ENCODE data around the gene STK39.
A peak's percentile ranks its signal among the peaks of the same experiment; 100 is the strongest.
"Not testable (repeated sequence)": the region's sequence is repeated elsewhere in the genome, so short reads cannot be mapped to it uniquely, and the experiment has no call there.

STK39 gene

DNA sequence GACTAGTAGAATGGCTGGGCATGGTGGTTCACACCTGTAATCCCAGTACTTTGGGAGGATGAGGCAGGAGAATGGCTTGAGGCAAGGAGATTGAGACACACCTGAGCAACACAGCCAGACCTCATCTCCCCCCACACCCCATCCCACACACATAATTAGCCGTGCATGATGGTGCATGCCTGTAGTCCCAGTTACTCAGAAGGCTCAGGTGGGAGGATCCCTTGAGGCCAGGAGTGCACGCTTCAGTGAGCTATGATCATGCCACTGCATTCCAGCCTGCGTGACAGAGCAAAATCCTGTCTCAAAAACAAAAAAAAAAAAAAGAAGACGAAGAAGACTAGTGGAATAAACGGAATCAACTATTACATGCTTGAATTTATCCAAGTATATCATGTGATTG, 150.0 kb downstream of the STK39 start:
- ATAC-seq (no peak), DNase-seq (ENCODE audit: low spot score in 2 of 2) (no peak)
- no peaks in the 10 kb centered on the region for H3K36me3 Mint-ChIP-seq
- H3K9me3 Mint-ChIP-seq, result no peaks in the 10 kb centered on the region
- no peak overlapping the region for H3K27ac Mint-ChIP-seq
- peaks cover 5% of the 10 kb centered on the region for H3K4me1 Mint-ChIP-seq
- no peak overlapping the region for H3K4me3 Mint-ChIP-seq

DNA sequence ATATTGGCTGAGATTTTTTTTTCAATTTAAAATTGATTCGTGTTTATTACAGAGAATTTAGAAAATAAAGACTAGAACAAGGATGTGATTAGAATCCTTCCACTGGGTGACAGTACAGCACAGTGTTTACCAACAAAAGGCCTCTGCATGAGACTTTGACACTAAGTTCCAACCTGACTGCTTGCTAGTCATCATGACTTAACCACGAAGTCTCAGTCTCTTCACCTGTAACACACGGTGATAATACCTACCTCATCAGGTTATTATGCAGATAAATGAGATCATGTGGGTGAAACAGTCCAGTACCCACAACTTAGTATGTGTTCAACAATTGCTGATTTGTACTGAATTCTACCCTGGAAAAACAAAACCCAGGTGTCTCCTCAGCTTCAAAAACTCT, 151.2 kb downstream of the STK39 start:
- Mint-ChIP-seq H3K9me3 (no peaks in the 10 kb centered on the region), H3K27ac (no peak overlapping the region), H3K4me3 (no peak overlapping the region), H3K4me1 (peaks cover 5% of the 10 kb centered on the region), H3K36me3 (no peaks in the 10 kb centered on the region)
- ATAC-seq, result no peak
- DNase-seq (ENCODE audit: low spot score in 2 of 2), result no peak

DNA sequence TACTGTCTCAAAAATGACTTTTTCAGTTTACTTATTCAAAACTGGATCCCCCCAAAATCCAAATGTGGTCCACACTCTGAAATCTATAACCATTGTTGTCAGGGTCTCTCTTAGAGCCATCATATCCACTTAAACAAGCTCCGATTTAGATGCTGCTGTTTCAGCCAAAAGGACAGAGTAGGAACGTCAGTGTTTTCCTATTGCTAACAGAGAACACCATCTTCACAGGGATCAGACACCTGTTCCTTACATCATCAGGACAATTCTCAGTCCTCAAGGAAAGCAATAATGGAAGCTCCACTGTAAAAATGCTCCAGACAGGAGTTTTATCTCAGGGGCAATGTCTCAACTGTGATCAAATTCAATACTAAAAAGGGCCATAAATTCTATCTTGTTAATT, 155.4 kb downstream of the STK39 start:
- Mint-ChIP-seq H3K9me3 (no peaks in the 10 kb centered on the region), H3K27ac (no peak overlapping the region), H3K4me3 (no peak overlapping the region), H3K4me1 (peaks cover 18% of the 10 kb centered on the region), H3K36me3 (no peaks in the 10 kb centered on the region)
- no peak for DNase-seq (ENCODE audit: low spot score in 2 of 2)
- ATAC-seq, result no peak

DNA sequence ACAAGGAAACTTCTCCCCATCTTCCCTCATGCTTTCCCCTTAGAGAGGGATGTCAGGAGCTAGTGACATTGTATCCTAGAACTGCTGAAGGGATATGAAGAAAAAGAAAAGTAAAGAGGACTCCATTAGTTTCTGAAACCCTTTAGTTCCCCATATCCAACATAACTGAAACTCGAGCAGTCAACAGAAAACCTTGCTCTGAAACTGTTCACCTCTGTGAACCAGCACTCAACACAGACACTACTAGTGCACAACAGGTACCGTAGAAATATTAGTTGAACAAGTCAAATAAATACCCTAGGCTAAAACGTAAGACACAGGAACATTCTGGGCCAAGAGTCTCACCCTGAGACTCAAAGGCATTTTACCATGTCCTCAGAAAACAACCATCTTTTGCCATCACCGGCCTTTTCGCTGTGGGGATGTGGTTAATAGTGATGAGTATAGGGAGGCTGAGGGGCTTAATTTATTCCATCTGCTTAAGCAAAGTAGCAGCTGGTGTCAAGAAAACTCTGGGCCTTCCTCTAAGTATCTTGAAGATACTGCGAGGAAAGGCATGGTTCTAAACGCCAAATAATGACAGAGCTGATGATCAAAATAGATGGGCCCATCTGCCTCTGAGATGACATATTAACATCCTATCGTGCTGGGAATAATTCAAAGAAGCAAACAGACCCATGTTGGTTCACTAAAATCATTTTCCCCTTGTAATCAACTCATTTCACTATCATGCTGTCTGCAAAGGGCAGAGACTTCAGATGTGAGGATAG, 156.8 kb downstream of the STK39 start:
- no peaks in the 10 kb centered on the region for H3K36me3 Mint-ChIP-seq
- no peaks in the 10 kb centered on the region for H3K9me3 Mint-ChIP-seq
- H3K4me1 Mint-ChIP-seq, result peaks cover 18% of the 10 kb centered on the region
- no peak overlapping the region for H3K27ac Mint-ChIP-seq
- no peak overlapping the region for H3K4me3 Mint-ChIP-seq
- DNase-seq (ENCODE audit: low spot score in 2 of 2) (no peak), ATAC-seq (no peak)

DNA sequence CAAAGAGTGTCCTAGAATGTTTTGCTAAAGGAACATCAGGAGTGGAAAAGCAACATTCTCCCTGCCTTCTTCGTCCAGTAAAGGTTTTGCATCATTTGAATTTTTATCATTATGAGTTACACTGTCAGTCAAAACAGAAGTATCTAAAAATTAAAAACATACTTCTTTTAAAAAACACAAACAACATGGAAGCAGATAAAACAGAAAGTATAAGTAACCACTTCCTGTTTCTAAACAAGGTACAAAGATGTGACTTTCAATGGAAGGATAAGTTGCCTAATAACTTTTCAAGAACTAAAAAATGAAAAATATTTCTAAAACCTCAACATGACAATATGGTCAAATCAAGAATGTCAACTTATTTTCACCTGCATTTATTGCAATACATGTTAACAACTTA, 158.2 kb downstream of the STK39 start:
- H3K27ac Mint-ChIP-seq, result no peak overlapping the region
- no peaks in the 10 kb centered on the region for H3K36me3 Mint-ChIP-seq
- H3K9me3 Mint-ChIP-seq, result no peaks in the 10 kb centered on the region
- ATAC-seq, result peak; percentile 16
- H3K4me1 Mint-ChIP-seq, result peaks cover 18% of the 10 kb centered on the region
- no peak for DNase-seq (ENCODE audit: low spot score in 2 of 2)
- no peak overlapping the region for H3K4me3 Mint-ChIP-seq

DNA sequence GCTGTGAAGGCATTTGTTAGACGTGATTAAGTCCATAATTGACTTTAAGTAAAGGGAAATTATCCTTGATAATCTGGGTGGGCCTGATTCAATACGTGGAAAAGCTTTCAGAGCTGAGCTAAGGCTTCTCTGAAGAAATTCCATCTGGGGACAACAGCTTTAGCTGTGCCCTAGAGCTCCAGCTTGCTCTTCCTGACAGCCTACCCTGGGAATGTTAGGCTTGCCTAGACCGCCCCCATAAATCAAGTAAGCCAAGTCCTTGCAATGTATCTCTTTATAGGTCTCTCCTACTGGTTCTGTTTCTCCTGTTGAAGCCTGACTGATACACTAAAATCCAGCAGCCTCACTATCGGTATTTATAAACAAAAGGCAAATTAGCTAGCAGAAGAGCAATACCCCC, 160.0 kb downstream of the STK39 start:
- Mint-ChIP-seq H3K4me3 (no peak overlapping the region), H3K9me3 (peaks cover 4% of the 10 kb centered on the region), H3K4me1 (peaks cover 23% of the 10 kb centered on the region), H3K27ac (no peak overlapping the region), H3K36me3 (no peaks in the 10 kb centered on the region)
- DNase-seq (ENCODE audit: low spot score in 2 of 2) (no peak), ATAC-seq (no peak)

- H3K36me3 Mint-ChIP-seq, result no peaks in the 10 kb centered on the region
- no peak overlapping the region for H3K27ac Mint-ChIP-seq
- ATAC-seq, result no peak
- H3K4me3 Mint-ChIP-seq, result no peak overlapping the region
- H3K4me1 Mint-ChIP-seq, result peaks cover 28% of the 10 kb centered on the region
- peaks cover 9% of the 10 kb centered on the region for H3K9me3 Mint-ChIP-seq
- DNase-seq (ENCODE audit: low spot score in 2 of 2), result no peak
These were observed 160.5 kb downstream of the STK39 start for GRCh38 chr2:168086851-168087250.

- H3K27ac Mint-ChIP-seq, result no peak overlapping the region
- DNase-seq (ENCODE audit: low spot score in 2 of 2), result no peak
- peaks cover 31% of the 10 kb centered on the region for H3K4me1 Mint-ChIP-seq
- H3K4me3 Mint-ChIP-seq, result no peak overlapping the region
- H3K9me3 Mint-ChIP-seq, result peaks cover 10% of the 10 kb centered on the region
- ATAC-seq, result no peak
- no peaks in the 10 kb centered on the region for H3K36me3 Mint-ChIP-seq
These were observed 161.5 kb downstream of the STK39 start for GRCh38 chr2:168085801-168086361.

GRCh38 chr2:168084288-168084687, 163.1 kb downstream of the STK39 start:
- ATAC-seq (no peak), DNase-seq (ENCODE audit: low spot score in 2 of 2) (no peak)
- no peak overlapping the region for H3K4me3 Mint-ChIP-seq
- no peak overlapping the region for H3K27ac Mint-ChIP-seq
- H3K4me1 Mint-ChIP-seq, result peaks cover 26% of the 10 kb centered on the region
- H3K9me3 Mint-ChIP-seq, result peaks cover 10% of the 10 kb centered on the region
- H3K36me3 Mint-ChIP-seq, result no peaks in the 10 kb centered on the region

DNA sequence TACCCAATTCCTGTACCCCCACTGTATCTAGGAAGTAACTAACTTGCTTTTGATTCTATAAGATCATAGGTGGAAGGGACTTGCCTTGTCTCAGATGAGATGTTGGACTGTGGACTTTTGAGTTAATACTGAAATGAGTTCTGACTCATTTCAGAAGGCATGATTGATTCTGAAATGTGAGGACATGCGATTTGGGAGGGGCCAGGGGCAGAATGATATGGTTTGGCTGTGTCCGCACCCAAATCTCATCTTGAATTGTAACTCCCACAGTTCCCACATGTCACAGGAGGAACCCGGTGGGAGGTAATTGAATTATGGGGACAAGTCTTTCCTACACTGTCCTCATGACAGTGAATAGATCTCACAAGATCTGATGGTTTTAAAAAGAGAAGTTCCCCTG, 165.9 kb downstream of the STK39 start:
- peak; percentile 81 for ATAC-seq
- not testable (repeated sequence) for H3K36me3 Mint-ChIP-seq, H3K27ac Mint-ChIP-seq, H3K9me3 Mint-ChIP-seq, H3K4me3 Mint-ChIP-seq
- DNase-seq (ENCODE audit: low spot score in 2 of 2), result peak in 1 of 2 donors; percentile 52
- H3K4me1 Mint-ChIP-seq, result peaks cover 26% of the 10 kb centered on the region

DNA sequence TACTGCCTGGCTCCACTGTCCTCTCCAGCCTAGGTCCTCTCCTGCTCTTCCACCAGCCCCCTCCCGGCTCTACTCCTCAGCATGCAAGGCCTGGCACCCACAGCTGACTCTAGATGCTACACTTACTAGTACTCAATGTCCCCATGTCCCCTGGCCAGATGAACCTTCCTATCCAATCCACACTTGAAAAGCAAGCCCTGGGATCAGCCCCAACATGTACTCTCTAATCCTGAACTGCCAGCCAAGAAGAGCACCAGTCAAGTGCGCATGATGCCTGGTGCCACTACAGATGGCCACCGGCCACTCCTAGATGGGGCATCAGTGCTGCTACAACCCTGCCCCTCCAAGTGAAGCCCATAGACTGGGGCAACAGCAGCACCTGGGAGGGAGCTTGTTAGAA, 168.2 kb downstream of the STK39 start:
- Mint-ChIP-seq H3K4me1 (peaks cover 26% of the 10 kb centered on the region), H3K36me3 (peaks cover 6% of the 10 kb centered on the region), H3K9me3 (peaks cover 10% of the 10 kb centered on the region), H3K4me3 (no peak overlapping the region), H3K27ac (peak overlapping the region; percentile 48)
- ATAC-seq (no peak), DNase-seq (ENCODE audit: low spot score in 2 of 2) (no peak)

DNA sequence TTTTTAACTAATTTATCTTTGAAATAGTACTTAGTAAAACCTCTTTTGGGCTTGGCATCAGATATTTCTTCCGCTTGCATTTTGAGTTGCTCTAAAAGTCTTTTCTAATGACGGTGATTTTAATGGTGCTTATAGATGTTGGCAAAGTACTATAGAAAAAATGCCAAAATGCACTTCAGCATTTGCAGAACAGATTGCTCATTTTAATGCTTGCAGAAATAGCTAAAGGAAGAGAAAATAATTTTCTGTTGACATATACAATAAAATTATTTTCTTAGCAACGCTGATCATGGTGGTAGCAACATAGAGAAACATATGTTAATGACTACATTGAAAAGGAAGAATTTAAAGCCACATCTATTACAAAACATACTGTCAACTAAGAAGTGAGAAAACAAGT, 170.7 kb downstream of the STK39 start:
- no peak for DNase-seq (ENCODE audit: low spot score in 2 of 2)
- no peak overlapping the region for H3K27ac Mint-ChIP-seq
- peaks cover 15% of the 10 kb centered on the region for H3K4me1 Mint-ChIP-seq
- H3K36me3 Mint-ChIP-seq, result peaks cover 15% of the 10 kb centered on the region
- H3K4me3 Mint-ChIP-seq, result no peak overlapping the region
- ATAC-seq, result no peak
- H3K9me3 Mint-ChIP-seq, result no peaks in the 10 kb centered on the region

DNA sequence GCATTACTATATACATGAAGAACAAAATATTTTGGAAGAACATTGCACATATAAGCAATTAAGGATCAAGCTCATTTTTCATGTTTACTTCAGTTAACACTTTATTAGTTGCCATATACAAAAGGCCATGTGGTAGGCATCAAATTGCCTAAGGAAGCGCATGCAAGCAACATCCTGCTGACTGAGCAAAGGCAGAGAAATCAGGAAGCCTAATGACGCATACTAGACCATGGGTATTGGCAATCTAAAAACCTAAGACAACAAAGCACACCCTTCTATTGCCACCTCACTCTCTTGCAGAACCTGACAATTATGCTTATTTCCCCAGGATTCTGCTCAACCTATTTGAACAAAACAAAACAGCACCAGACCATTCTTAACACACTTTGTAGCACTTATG, 171.9 kb downstream of the STK39 start:
- H3K27ac Mint-ChIP-seq, result no peak overlapping the region
- H3K4me1 Mint-ChIP-seq, result peaks cover 13% of the 10 kb centered on the region
- H3K36me3 Mint-ChIP-seq, result peaks cover 20% of the 10 kb centered on the region
- ATAC-seq (no peak), DNase-seq (ENCODE audit: low spot score in 2 of 2) (no peak)
- no peaks in the 10 kb centered on the region for H3K9me3 Mint-ChIP-seq
- no peak overlapping the region for H3K4me3 Mint-ChIP-seq

DNA sequence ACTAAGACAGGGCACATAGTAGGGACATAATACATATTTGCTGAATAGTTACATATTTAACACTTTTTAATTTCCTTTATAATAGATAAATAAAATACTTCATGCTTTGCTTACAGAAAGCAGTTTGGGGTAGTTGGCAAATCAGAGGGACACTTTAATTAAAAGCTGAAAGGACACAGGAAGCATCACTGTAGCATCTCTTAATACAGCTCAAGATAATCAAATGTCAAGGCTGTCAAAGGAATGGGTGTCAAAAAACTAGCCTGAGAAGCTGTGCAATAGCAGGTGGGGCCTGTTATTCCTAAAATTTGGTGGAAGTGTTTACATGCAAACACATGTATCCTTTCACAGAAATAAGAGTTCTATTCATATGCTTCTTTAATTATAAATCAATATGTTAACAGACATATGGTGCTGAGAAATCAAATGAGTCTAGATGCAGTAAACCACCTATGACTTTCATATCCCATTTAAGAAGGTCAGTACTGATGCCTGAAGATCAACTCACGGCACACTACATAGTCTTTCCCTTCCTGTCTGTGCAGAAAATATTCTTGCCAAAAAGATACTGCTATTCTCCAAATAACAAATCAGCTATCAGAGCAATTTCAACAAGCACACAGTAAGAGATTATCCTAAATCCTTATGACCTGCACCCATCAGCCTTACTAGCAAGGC, 174.6 kb downstream of the STK39 start:
- ATAC-seq (no peak), DNase-seq (ENCODE audit: low spot score in 2 of 2) (no peak)
- Mint-ChIP-seq H3K4me1 (no peaks in the 10 kb centered on the region), H3K36me3 (peaks cover 22% of the 10 kb centered on the region), H3K4me3 (no peak overlapping the region), H3K9me3 (no peaks in the 10 kb centered on the region), H3K27ac (no peak overlapping the region)

GRCh38 chr2:168064011-168064998, 183.1 kb downstream of the STK39 start:
- no peaks in the 10 kb centered on the region for H3K9me3 Mint-ChIP-seq
- no peaks in the 10 kb centered on the region for H3K4me1 Mint-ChIP-seq
- H3K4me3 Mint-ChIP-seq, result no peak overlapping the region
- no peak overlapping the region for H3K27ac Mint-ChIP-seq
- DNase-seq (ENCODE audit: low spot score in 2 of 2), result no peak
- no peak for ATAC-seq
- H3K36me3 Mint-ChIP-seq, result peaks cover 31% of the 10 kb centered on the region
